Thyroid gland (tissue), 4 donors: ENCODE results near the gene FADS6. TPM values are rescaled to one million over a fixed set of nuclear protein-coding genes. Genes with fewer than 3 reads are reported as not detected.

Source experiments
- DNase-seq, 2 donors: peaks; one replicate each; pipeline ENCODE4 v3.0.0-alpha.2; 2019
- H3K27ac ChIP-seq, 3 donors: fragments of 200-600 bp; sonication (generic); 1 replicate in 2 of 3; 2 replicates in 1 of 3; pipeline ENCODE4 v1.5.1; 2016 to 2019; ENCODE audit warnings: mild to moderate bottlenecking in 1 of 3, moderate library complexity in 1 of 3
- H3K27me3 ChIP-seq: fragments of 200-600 bp; sonication (generic); one replicate; pipeline ENCODE4 v1.5.1; 2019
- H3K36me3 ChIP-seq, 2 donors: fragments of 200-600 bp; sonication (generic); one replicate each; pipeline ENCODE4 v1.5.1; 2016 to 2019
- H3K4me1 ChIP-seq, 2 donors: fragments of 200-600 bp; sonication (generic); one replicate each; pipeline ENCODE4 v1.5.1; 2017 to 2019
- H3K4me3 ChIP-seq, 3 donors: fragments of 200-600 bp; sonication (generic); replicated peaks in 1 of 3; 1 replicate in 2 of 3; 2 replicates in 1 of 3; pipeline ENCODE4 v1.5.1; 2016; ENCODE audit warnings: mild to moderate bottlenecking in 1 of 3
- H3K9me3 ChIP-seq: fragments of 200-600 bp; sonication (generic); one replicate; pipeline ENCODE4 v1.5.1; 2017
- CTCF ChIP-seq, 6 experiments: fragments of 200-600 bp in 3 of 6; fragments of 450-650 bp in 3 of 6; sonication (generic) in 3 of 6; IDR thresholded peaks; one replicate each; pipeline ENCODE4 v1.5.1; 2016 to 2019; ENCODE audit warnings: antibody characterized with exemption in 6 of 6, mild to moderate bottlenecking in 2 of 6, inconsistent platforms in 1 of 6, moderate library complexity in 1 of 6
- POLR2A ChIP-seq, 2 donors: fragments of 450-650 bp; IDR thresholded peaks; one replicate each; pipeline ENCODE4 v1.6.1; 2017; ENCODE audit warnings: antibody characterized with exemption in 2 of 2, mild to moderate bottlenecking in 2 of 2, moderate library complexity in 1 of 2
- whole genome bisulfite sequencing, 2 donors: methylation state at CpG; one replicate each; pipeline ENCODE4 v1.1.5; 2017; 5-methylcytosine and 5-hydroxymethylcytosine counted together
- intact Hi-C: fragments of 100-400 bp; cut with DNase I; formaldehyde crosslinking; loops from one replicate; pipeline ENCODE4 v1.15.1; 2023
- total RNA-seq, 4 donors: library from RNA; depleted of rRNA; stranded (reverse); fragments of >200 nt; gene quantifications; one replicate each; pipeline ENCODE4 v1.2.3, GENCODE V29; 2016

The FADS6 gene
- total RNA-seq, 4 donors from 2014 or later = not detected

GRCh38 chr17:74852237-74853047 is 41.0 kb downstream of the FADS6 start:
- intact Hi-C loops = no loop called here
- H3K4me3 ChIP-seq = no peak overlapping the region

GRCh38 chr17:74851612-74852236 is 41.7 kb downstream of the FADS6 start:
- Histone ChIP-seq H3K4me1 (peaks cover 10 to 30% of the 10 kb centered on the region in 2 donors), H3K27ac (no peak overlapping the region), H3K4me3 (no peak overlapping the region), H3K9me3 (no peaks in the 10 kb centered on the region), H3K27me3 (no peaks in the 10 kb centered on the region), H3K36me3 (peaks cover 0 to 1% of the 10 kb centered on the region in 2 donors)
- intact Hi-C loops = no loop called here
- TF ChIP-seq CTCF (IDR thresholded peaks at IDR 0.05) (no peak), POLR2A (IDR thresholded peaks at IDR 0.05) (no peak)
- 80 to 92% methylated on average over 8 to 9 of the region's 29 CpGs for WGBS, 2 donors
- DNase-seq = no peak

More at GRCh38 chr17:74852237-74853047, 41.0 kb downstream of the FADS6 start:
- no peak for TF ChIP-seq POLR2A (IDR thresholded peaks at IDR 0.05)
- TF ChIP-seq CTCF (IDR thresholded peaks at IDR 0.05) = peak in 1 of 6 experiments; percentile 10
- peaks cover 10 to 34% of the 10 kb centered on the region in 2 donors for H3K4me1 ChIP-seq
- H3K36me3 ChIP-seq = no peaks in the 10 kb centered on the region
- peak overlapping the region in 1 of 3 donors; percentile 8 for H3K27ac ChIP-seq
- no peaks in the 10 kb centered on the region for H3K27me3 ChIP-seq
- WGBS, 2 donors = 0% methylated on average over 1 of the region's 76 CpGs; no CpG with 5 or more reads in 1 of the 2 donors
- H3K9me3 ChIP-seq = no peaks in the 10 kb centered on the region
- DNase-seq = peak; percentile 48 to 58

GRCh38 chr17:74850914-74851313 is 42.5 kb downstream of the FADS6 start:
- DNase-seq = no peak
- H3K27me3 ChIP-seq = no peaks in the 10 kb centered on the region
- no peaks in the 10 kb centered on the region for H3K9me3 ChIP-seq
- no peak overlapping the region for H3K27ac ChIP-seq
- TF ChIP-seq CTCF (IDR thresholded peaks at IDR 0.05) (no peak), POLR2A (IDR thresholded peaks at IDR 0.05) (no peak)
- H3K4me3 ChIP-seq = no peak overlapping the region
- H3K4me1 ChIP-seq = peaks cover 10 to 26% of the 10 kb centered on the region in 2 donors
- peaks cover 0 to 4% of the 10 kb centered on the region in 2 donors for H3K36me3 ChIP-seq
- intact Hi-C loops = no loop called here
- 78 to 81% methylated on average over 3 of the region's 3 CpGs for WGBS, 2 donors

GRCh38 chr17:74850310-74850709 is 43.1 kb downstream of the FADS6 start:
- no peak for DNase-seq
- Histone ChIP-seq H3K9me3 (no peaks in the 10 kb centered on the region), H3K27me3 (no peaks in the 10 kb centered on the region), H3K4me1 (peaks cover 10 to 26% of the 10 kb centered on the region in 2 donors), H3K36me3 (peaks cover 0 to 4% of the 10 kb centered on the region in 2 donors), H3K27ac (no peak overlapping the region), H3K4me3 (no peak overlapping the region)
- TF ChIP-seq POLR2A (IDR thresholded peaks at IDR 0.05) (no peak), CTCF (IDR thresholded peaks at IDR 0.05) (no peak)
- WGBS, 2 donors = 90% methylated on average over 10 to 12 of the region's 17 CpGs
- intact Hi-C loops = no loop called here
